ENCODE data around the gene C1orf53. TPM values are rescaled to one million over a fixed set of nuclear protein-coding genes. Genes with fewer than 3 reads are reported as not detected.

Gene C1orf53
- total and polyA plus RNA-seq, 2 donors (not counting 1 experiment from before 2014, with no cell fraction given) = 0.24 TPM; not detected in 1

- peaks cover 0 to 93% (median 86%) of the 10 kb centered on the region in 4 experiments for H3K27me3 ChIP-seq (replicated peaks in 1 of 4; ENCODE audit: control extremely low read depth in 1 of 4, control insufficient read depth in 3 of 4, insufficient read depth in 4 of 4, low read length in 3 of 4)
- peak overlapping the region; percentile 85 for H3K4me3 Mint-ChIP-seq
- H3K27me3 Mint-ChIP-seq = peaks cover 92% of the 10 kb centered on the region
- CTCF ChIA-PET = interaction anchor here (0.6 to 2.9 kb wide), 6 partner anchors 16 to 467 kb away, joined by 3 to 11 read pairs (median 4); partner anchors contain the start of gene C1orf53
- H3K9me3 ChIP-seq (ENCODE audit: control extremely low read depth in 1 of 3, control insufficient read depth in 2 of 3, insufficient read depth in 1 of 3, low read length in 2 of 3) = peaks cover 0 to 51% (median 5%) of the 10 kb centered on the region in 3 donors
- peak overlapping the region; percentile 26 for H3K27ac Mint-ChIP-seq
- intact Hi-C loops (cut with micrococcal nuclease) = loop anchor here (1.0 to 2.0 kb wide), 2 partner anchors 10 to 14 kb away; no protein-coding TSS in a partner anchor
- no peaks in the 10 kb centered on the region for H4K20me1 ChIP-seq (ENCODE audit: control insufficient read depth, insufficient read depth, low read length, poor library complexity, severe bottlenecking)
- POLR2A ChIA-PET = interaction anchor here (0.8 kb wide), 1 partner anchor 782 kb away, joined by 8 read pairs; no protein-coding TSS in a partner anchor
- H3K79me2 ChIP-seq (ENCODE audit: control insufficient read depth, insufficient read depth, low read length) = no peaks in the 10 kb centered on the region
- H3K4me1 Mint-ChIP-seq = peaks cover 64% of the 10 kb centered on the region
- H3K9ac ChIP-seq (ENCODE audit: low read length) = peak overlapping the region; percentile 43
- no peaks in the 10 kb centered on the region for H3K9me3 Mint-ChIP-seq (ENCODE audit: insufficient read depth)
- DNase-seq (peak; percentile 50), ATAC-seq (ENCODE audit: low read depth) (no peak)
- no peak overlapping the region for H2AFZ ChIP-seq (ENCODE audit: insufficient read depth, low read depth, low read length, poor library complexity, severe bottlenecking)
- TF ChIP-seq EZH2 (IDR thresholded peaks at IDR 0.05; ENCODE audit: borderline replicate concordance, insufficient read depth, low read depth, low read length, poor library complexity, severe bottlenecking) = peak; percentile 48
- TF ChIP-seq CTCF (IDR thresholded peaks at IDR 0.05) = no peak
- H3K27ac ChIP-seq (ENCODE audit: low read length in 2 of 2) = no peak overlapping the region
- no peaks in the 10 kb centered on the region for H3K36me3 ChIP-seq (replicated peaks in 1 of 2; ENCODE audit: control extremely low read depth in 1 of 2, control insufficient read depth in 1 of 2, extremely low read depth in 1 of 2, insufficient read depth in 2 of 2, low read length in 1 of 2)
- peaks cover 65 to 76% of the 10 kb centered on the region in 2 donors for H3K4me1 ChIP-seq (ENCODE audit: control insufficient read depth in 2 of 2, insufficient read depth in 2 of 2, low read length in 2 of 2)
- peak overlapping the region; percentile 80 for H3K4me2 ChIP-seq (replicated peaks; ENCODE audit: low read depth, low read length, poor library complexity, severe bottlenecking)
- H3K4me3 ChIP-seq (ENCODE audit: control extremely low read depth in 1 of 5, extremely low read depth in 1 of 5, insufficient read depth in 1 of 5, low read depth in 2 of 5, low read length in 4 of 5) = peak overlapping the region in 1 of 5 experiments; percentile 50
- 15% methylated on average over 10 of the region's 16 CpGs for WGBS (ENCODE audit: insufficient coverage)
Observed at GRCh38 chr1:197918807-197919345, 16.4 kb downstream of the C1orf53 start.

Data from B cell (primary cell).